Neural progenitor cell (in vitro differentiated cells): ENCODE data around the gene TSPAN18. TPM values are rescaled to one million over a fixed set of nuclear protein-coding genes. Genes with fewer than 3 reads are reported as not detected.

Source experiments
- DNase-seq: peaks from one replicate; pipeline ENCODE4 v3.0.0-alpha.2; 2016; ENCODE audit warnings: low spot score
- H2AFZ ChIP-seq: fragments of 200-600 bp; sonication (generic); replicated peaks from 2 replicates; pipeline ENCODE4 v1.6.1; 2016; ENCODE audit warnings: antibody characterized with exemption
- H3F3A ChIP-seq: fragments of 200-600 bp; sonication (generic); 2 replicates; pipeline ENCODE4 v1.6.1; 2016; ENCODE audit warnings: antibody characterized with exemption, low read depth
- H3K27ac ChIP-seq: fragments of 200-600 bp; sonication (generic); 2 replicates; pipeline ENCODE4 v1.5.1; 2016; ENCODE audit warnings: mild to moderate bottlenecking
- H3K27me3 ChIP-seq: fragments of 200-600 bp; sonication (generic); 2 replicates; pipeline ENCODE4 v1.6.1; 2016; ENCODE audit warnings: mild to moderate bottlenecking, moderate library complexity
- H3K36me3 ChIP-seq: fragments of 200-600 bp; sonication (generic); 2 replicates; pipeline ENCODE4 v1.5.1; 2016
- H3K4me1 ChIP-seq: fragments of 200-600 bp; sonication (generic); 2 replicates; pipeline ENCODE4 v1.6.1; 2016; ENCODE audit warnings: mixed run types
- H3K4me2 ChIP-seq: fragments of 200-600 bp; sonication (generic); 2 replicates; pipeline ENCODE4 v1.6.1; 2016
- H3K4me3 ChIP-seq: fragments of 200-600 bp; sonication (generic); 2 replicates; pipeline ENCODE4 v1.5.1; 2016
- H3K79me2 ChIP-seq: fragments of 200-600 bp; sonication (generic); 2 replicates; pipeline ENCODE4 v1.6.1; 2016; ENCODE audit warnings: low read depth
- H3K9ac ChIP-seq: fragments of 200-600 bp; sonication (generic); 2 replicates; pipeline ENCODE4 v1.6.1; 2016
- H3K9me3 ChIP-seq: fragments of 200-600 bp; sonication (generic); 2 replicates; pipeline ENCODE4 v1.5.1; 2016; ENCODE audit warnings: low read depth
- H4K20me1 ChIP-seq: fragments of 200-600 bp; sonication (generic); 2 replicates; pipeline ENCODE4 v1.6.1; 2016; ENCODE audit warnings: low read depth
- H3K27ac Mint-ChIP-seq: 3 replicates; pipeline ENCODE4 v1.8.0; 2021; ENCODE audit warnings: mixed read lengths
- H3K27me3 Mint-ChIP-seq: 2 replicates; pipeline ENCODE4 v1.8.0; 2022; ENCODE audit warnings: low read depth, mild to moderate bottlenecking, inconsistent platforms, moderate library complexity, mixed read lengths; ENCODE audit not compliant: insufficient read depth
- H3K36me3 Mint-ChIP-seq: 3 replicates; pipeline ENCODE4 v1.8.0; 2021; ENCODE audit warnings: mixed read lengths
- H3K4me1 Mint-ChIP-seq: 3 replicates; pipeline ENCODE4 v1.8.0; 2021; ENCODE audit warnings: mixed read lengths
- H3K4me3 Mint-ChIP-seq: 3 replicates; pipeline ENCODE4 v1.8.0; 2021; ENCODE audit warnings: mild to moderate bottlenecking, moderate library complexity, mixed read lengths
- H3K9me3 Mint-ChIP-seq: 3 replicates; pipeline ENCODE4 v1.8.0; 2020; ENCODE audit warnings: mixed read lengths
- EZH2 ChIP-seq: fragments of 200-600 bp; sonication (generic); IDR thresholded peaks from 2 replicates; pipeline ENCODE4 v1.6.1; 2017; ENCODE audit warnings: antibody characterized with exemption, mild to moderate bottlenecking, moderate library complexity
- EZH2phosphoT487 ChIP-seq: fragments of 200-600 bp; sonication (generic); IDR thresholded peaks from 2 replicates; pipeline ENCODE4 v1.6.1; 2017; ENCODE audit warnings: antibody characterized with exemption
- total RNA-seq: library from RNA; depleted of rRNA; stranded (reverse); fragments of >200 nt; gene quantifications from 2 replicates; pipeline ENCODE4 v1.2.3, GENCODE V29; 2015; ENCODE audit warnings: low replicate concordance
- TF ChIP-seq, protein P1 (sequence below): fragments of 200-600 bp; sonication (generic); IDR thresholded peaks from 2 replicates; pipeline ENCODE4 v1.5.1; 2017; ENCODE audit warnings: antibody characterized with exemption, mild to moderate bottlenecking

Gene TSPAN18
- total RNA-seq, 1 donor from 2014 or later: 16.5 TPM

DNA sequence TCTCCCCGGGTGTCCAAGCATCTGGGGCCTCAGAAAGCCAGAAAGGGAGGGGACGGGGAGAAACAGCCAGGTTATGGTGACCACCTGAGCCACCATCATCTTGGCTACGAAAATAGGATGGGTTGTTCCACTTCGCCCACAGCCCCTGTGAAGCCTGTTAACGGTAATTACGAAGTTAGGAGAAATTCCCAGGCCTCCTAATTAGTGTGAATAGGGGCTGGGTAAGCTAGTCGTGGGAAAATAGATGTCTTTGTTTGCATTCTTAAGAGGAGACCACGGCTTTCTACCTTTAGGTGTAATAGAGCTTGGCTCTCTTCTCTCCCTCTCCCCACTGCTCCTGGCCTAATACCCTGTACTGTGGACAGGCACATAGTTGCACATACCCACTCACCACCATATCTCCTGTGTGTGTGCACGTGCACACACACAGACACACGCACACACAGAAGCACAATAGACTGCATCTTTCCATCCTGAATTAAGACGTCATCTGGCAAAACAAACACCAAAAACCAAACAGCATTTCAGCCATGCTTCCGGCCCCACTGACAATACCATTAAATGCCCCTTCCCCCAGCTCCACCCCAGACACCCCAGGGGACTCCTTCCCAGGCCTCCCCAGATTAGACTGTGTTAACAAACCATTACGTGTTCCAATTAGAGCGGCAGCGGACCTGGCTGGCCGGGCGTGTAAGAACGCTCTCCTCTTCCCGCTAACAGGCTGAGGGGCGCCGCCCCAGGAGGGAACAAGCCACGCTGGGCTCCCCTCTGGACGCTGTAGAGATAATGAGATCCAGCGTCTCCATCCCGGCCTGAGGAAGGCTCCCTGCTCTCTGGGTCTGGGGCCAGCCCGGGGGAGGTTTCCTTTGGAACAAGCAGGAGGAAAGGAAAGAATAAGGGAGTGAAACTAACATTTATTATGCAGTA is 151.1 kb downstream of the TSPAN18 start:
- peaks cover 19% of the 10 kb centered on the region for H4K20me1 ChIP-seq
- TF ChIP-seq EZH2phosphoT487: no peak
- TF ChIP-seq, protein P1, sequence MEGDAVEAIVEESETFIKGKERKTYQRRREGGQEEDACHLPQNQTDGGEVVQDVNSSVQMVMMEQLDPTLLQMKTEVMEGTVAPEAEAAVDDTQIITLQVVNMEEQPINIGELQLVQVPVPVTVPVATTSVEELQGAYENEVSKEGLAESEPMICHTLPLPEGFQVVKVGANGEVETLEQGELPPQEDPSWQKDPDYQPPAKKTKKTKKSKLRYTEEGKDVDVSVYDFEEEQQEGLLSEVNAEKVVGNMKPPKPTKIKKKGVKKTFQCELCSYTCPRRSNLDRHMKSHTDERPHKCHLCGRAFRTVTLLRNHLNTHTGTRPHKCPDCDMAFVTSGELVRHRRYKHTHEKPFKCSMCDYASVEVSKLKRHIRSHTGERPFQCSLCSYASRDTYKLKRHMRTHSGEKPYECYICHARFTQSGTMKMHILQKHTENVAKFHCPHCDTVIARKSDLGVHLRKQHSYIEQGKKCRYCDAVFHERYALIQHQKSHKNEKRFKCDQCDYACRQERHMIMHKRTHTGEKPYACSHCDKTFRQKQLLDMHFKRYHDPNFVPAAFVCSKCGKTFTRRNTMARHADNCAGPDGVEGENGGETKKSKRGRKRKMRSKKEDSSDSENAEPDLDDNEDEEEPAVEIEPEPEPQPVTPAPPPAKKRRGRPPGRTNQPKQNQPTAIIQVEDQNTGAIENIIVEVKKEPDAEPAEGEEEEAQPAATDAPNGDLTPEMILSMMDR: no peak
- H3K27me3 ChIP-seq: peaks cover 22% of the 10 kb centered on the region
- Mint-ChIP-seq H3K4me1 (peaks cover 50% of the 10 kb centered on the region), H3K9me3 (no peaks in the 10 kb centered on the region), H3K36me3 (no peaks in the 10 kb centered on the region), H3K27ac (no peak overlapping the region), H3K4me3 (no peak overlapping the region), H3K27me3 (peaks cover 5% of the 10 kb centered on the region)
- peak overlapping the region; percentile 28 for H3K4me3 ChIP-seq
- H3K4me1 ChIP-seq: peaks cover 85% of the 10 kb centered on the region
- H3K79me2 ChIP-seq: no peaks in the 10 kb centered on the region
- H3K4me2 ChIP-seq: peak overlapping the region; percentile 71
- H3K27ac ChIP-seq: peak overlapping the region; percentile 97
- peaks cover 61% of the 10 kb centered on the region for H3F3A ChIP-seq
- H2AFZ ChIP-seq: no peak overlapping the region
- peak; percentile 88 for DNase-seq
- H3K36me3 ChIP-seq: no peaks in the 10 kb centered on the region
- no peaks in the 10 kb centered on the region for H3K9me3 ChIP-seq
- no peak overlapping the region for H3K9ac ChIP-seq

DNA sequence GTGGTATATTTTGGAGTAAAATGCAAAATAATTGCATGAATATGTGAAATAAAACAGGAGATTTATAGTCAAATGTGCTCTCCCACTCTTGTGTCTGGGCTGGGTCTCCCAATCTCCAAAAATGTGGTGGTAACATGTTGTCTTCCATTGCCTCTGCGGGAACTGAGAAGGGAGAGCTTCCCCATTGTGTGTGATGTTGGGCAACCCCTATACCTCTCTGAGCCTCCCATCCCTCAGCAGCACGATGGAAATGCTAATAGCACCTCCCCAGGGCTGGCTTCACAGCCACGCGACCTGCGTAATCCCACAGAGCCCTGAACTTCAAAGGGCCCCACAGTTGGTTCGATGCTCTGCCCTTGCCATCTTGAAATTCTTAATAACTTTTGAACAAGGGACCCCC is 151.9 kb downstream of the TSPAN18 start:
- DNase-seq: peak; percentile 40

DNA sequence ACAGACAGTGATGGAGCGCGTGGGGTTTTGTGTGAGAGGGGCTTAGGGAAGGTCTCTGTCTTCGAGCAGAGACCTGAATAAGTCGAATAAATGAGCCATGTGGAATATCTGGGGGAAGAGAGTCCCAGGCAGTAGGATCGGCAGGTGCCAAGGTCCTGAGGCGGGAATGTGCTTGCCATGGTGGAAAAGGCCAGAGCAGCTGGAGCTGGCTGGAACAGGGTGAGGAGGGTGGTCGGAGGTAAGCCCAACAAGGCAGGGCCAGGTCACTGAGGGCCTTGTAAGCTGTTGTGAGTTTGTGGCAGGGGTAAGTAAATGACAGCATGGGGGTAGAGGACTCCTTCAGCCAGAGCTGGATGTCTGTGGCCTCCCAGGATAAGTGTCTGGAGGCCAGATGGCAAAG is 152.7 kb downstream of the TSPAN18 start:
- TF ChIP-seq, protein P1: no peak
- TF ChIP-seq EZH2 (no peak), EZH2phosphoT487 (no peak)
- Histone ChIP-seq H3K9ac (no peak overlapping the region), H3K4me1 (peaks cover 77% of the 10 kb centered on the region), H3K4me2 (peak overlapping the region; percentile 71), H2AFZ (no peak overlapping the region), H3K4me3 (no peak overlapping the region), H3K36me3 (no peaks in the 10 kb centered on the region), H3K27me3 (peaks cover 22% of the 10 kb centered on the region), H3F3A (peaks cover 56% of the 10 kb centered on the region), H3K79me2 (no peaks in the 10 kb centered on the region), H3K27ac (no peak overlapping the region), H3K9me3 (no peaks in the 10 kb centered on the region), H4K20me1 (peaks cover 19% of the 10 kb centered on the region)
- H3K27me3 Mint-ChIP-seq: peaks cover 5% of the 10 kb centered on the region
- H3K36me3 Mint-ChIP-seq: no peaks in the 10 kb centered on the region
- no peak overlapping the region for H3K4me3 Mint-ChIP-seq
- H3K9me3 Mint-ChIP-seq: no peaks in the 10 kb centered on the region
- no peak overlapping the region for H3K27ac Mint-ChIP-seq
- peaks cover 51% of the 10 kb centered on the region for H3K4me1 Mint-ChIP-seq
- no peak for DNase-seq

More for the DNA sequence above, 151.9 kb downstream of the TSPAN18 start:
- H3K27me3 Mint-ChIP-seq: peaks cover 5% of the 10 kb centered on the region
- H3K4me1 Mint-ChIP-seq: peaks cover 50% of the 10 kb centered on the region
- peaks cover 19% of the 10 kb centered on the region for H4K20me1 ChIP-seq
- peak overlapping the region; percentile 71 for H3K4me2 ChIP-seq
- H3K4me3 Mint-ChIP-seq: no peak overlapping the region
- H3K9me3 ChIP-seq: no peaks in the 10 kb centered on the region
- H3K36me3 ChIP-seq: no peaks in the 10 kb centered on the region
- H3K27ac Mint-ChIP-seq: no peak overlapping the region
- H3K9me3 Mint-ChIP-seq: no peaks in the 10 kb centered on the region
- no peak overlapping the region for H3K9ac ChIP-seq
- no peaks in the 10 kb centered on the region for H3K36me3 Mint-ChIP-seq
- no peak overlapping the region for H2AFZ ChIP-seq
- peaks cover 83% of the 10 kb centered on the region for H3K4me1 ChIP-seq
- H3F3A ChIP-seq: peaks cover 57% of the 10 kb centered on the region
- H3K27me3 ChIP-seq: peaks cover 22% of the 10 kb centered on the region
- H3K27ac ChIP-seq: peak overlapping the region; percentile 97
- peak overlapping the region; percentile 28 for H3K4me3 ChIP-seq
- TF ChIP-seq, protein P1: no peak
- TF ChIP-seq EZH2phosphoT487: no peak
- TF ChIP-seq EZH2: no peak
- H3K79me2 ChIP-seq: no peaks in the 10 kb centered on the region
